GM12878 (cell line): ENCODE data around the gene PPFIBP1. TPM values are rescaled to one million over a fixed set of nuclear protein-coding genes. Genes with fewer than 3 reads are reported as not detected.

ENCODE experiments used
- ATAC-seq: fragments of 200-7000 bp; cut with Tn5 transposase; 3 replicates; pipeline ENCODE4 v1.9.1; 2020; ENCODE audit warnings: mild to moderate bottlenecking, moderate library complexity
- BruUV-seq: library from RNA; stranded (reverse); fragments of 400-500 nt; replicated peaks from 2 replicates; lab custom pipeline; 2021; lab: Mats Ljungman, UMichigan
- CTCF ChIA-PET: fragments of 300-600 bp; sonication (Branson Sonifier 250); formaldehyde crosslinking; extraction: SDS; loops from one replicate; lab custom pipeline; 2021; ENCODE audit warnings: inconsistent platforms; lab: Yijun Ruan, JAX
- POLR2A ChIA-PET: fragments of 350-600 bp; formaldehyde crosslinking; extraction: SDS; loops from one replicate; lab custom pipeline; 2021; ENCODE audit warnings: inconsistent platforms; lab: Charles Lee
- RAD21 ChIA-PET: fragments of 300-600 bp; sonication (Branson Sonifier 250); formaldehyde crosslinking; loops from one replicate; lab custom pipeline; 2023; ENCODE audit warnings: antibody characterized with exemption; ENCODE audit not compliant: unreplicated experiment; lab: Charles Lee
- SMC1A ChIA-PET: fragments of 300-600 bp; sonication (Branson Sonifier 250); formaldehyde crosslinking; loops from one replicate; lab custom pipeline; 2023; ENCODE audit not compliant: unreplicated experiment, uncharacterized antibody; lab: Charles Lee
- DNase-seq: peaks from one replicate; pipeline ENCODE4 v3.0.0-alpha.2; 2011; ENCODE audit warnings: low read depth, low spot score
- FAIRE-seq: peaks from 3 replicates; lab custom pipeline; 2011; peaks lifted over from hg19 to GRCh38; lab: Jason Lieb, UNC
- H2AFZ ChIP-seq: 2 replicates; pipeline ENCODE4 v1.6.0; 2011; ENCODE audit warnings: low read depth, low read length, control low read depth; ENCODE audit not compliant: control insufficient read depth
- H3K27ac ChIP-seq: 2 replicates; pipeline ENCODE4 v1.5.1; 2011; ENCODE audit warnings: control low read depth; ENCODE audit not compliant: control insufficient read depth, insufficient read depth
- H3K27me3 ChIP-seq, 2 experiments: replicated peaks in 1 of 2; 2 replicates each; pipeline versions ENCODE4 v1.6.0 to v1.6.1; 2011; ENCODE audit warnings: low read length in 1 of 2; ENCODE audit not compliant: control insufficient read depth in 2 of 2, insufficient read depth in 2 of 2
- H3K36me3 ChIP-seq, 2 experiments: 2 replicates each; pipeline ENCODE4 v1.5.1; 2011; ENCODE audit warnings: low read length in 1 of 2; ENCODE audit not compliant: control insufficient read depth in 2 of 2, insufficient read depth in 2 of 2
- H3K4me1 ChIP-seq: 2 replicates; pipeline ENCODE4 v1.6.1; 2011; ENCODE audit warnings: mild to moderate bottlenecking, low read length, moderate library complexity, mixed read lengths; ENCODE audit not compliant: control insufficient read depth, insufficient read depth
- H3K4me2 ChIP-seq: 2 replicates; pipeline ENCODE4 v1.6.0; 2011; ENCODE audit warnings: control low read depth; ENCODE audit not compliant: control insufficient read depth, insufficient read depth
- H3K4me3 ChIP-seq: fragments of 200-600 bp; sonication (generic); 2 replicates; pipeline ENCODE4 v1.5.1; 2016
- H3K79me2 ChIP-seq: 2 replicates; pipeline ENCODE4 v1.6.0; 2011; ENCODE audit warnings: low read length; ENCODE audit not compliant: control insufficient read depth, insufficient read depth
- H3K9ac ChIP-seq: 2 replicates; pipeline ENCODE4 v1.8.0; 2011; ENCODE audit warnings: low read length, control low read depth, mixed read lengths; ENCODE audit not compliant: control insufficient read depth, insufficient read depth
- H3K9me3 ChIP-seq: replicated peaks from 3 replicates; pipeline ENCODE4 v1.5.1; 2011; ENCODE audit warnings: mild to moderate bottlenecking, low read length; ENCODE audit not compliant: control insufficient read depth, insufficient read depth
- H4K20me1 ChIP-seq: 2 replicates; pipeline ENCODE4 v1.6.0; 2011; ENCODE audit not compliant: control insufficient read depth, insufficient read depth
- CEBPZ ChIP-seq: fragments of 150-350 bp; IDR thresholded peaks from 2 replicates; pipeline ENCODE4 v1.6.1; 2016; ENCODE audit warnings: low read depth, low read length
- CHD1 ChIP-seq: IDR thresholded peaks from 2 replicates; pipeline ENCODE4 v1.6.1; 2012; ENCODE audit warnings: low read depth, low read length, improper control_type of control experiment
- HSF1 ChIP-seq: fragments of 150-350 bp; IDR thresholded peaks from 2 replicates; pipeline ENCODE4 v1.6.1; 2014; ENCODE audit warnings: mild to moderate bottlenecking, low read depth, low read length
- IRF3 ChIP-seq: fragments of 450-650 bp; IDR thresholded peaks from 2 replicates; pipeline ENCODE4 v1.6.1; 2014; ENCODE audit warnings: mild to moderate bottlenecking
- JUND ChIP-seq: IDR thresholded peaks from 2 replicates; pipeline ENCODE4 v1.6.1; 2012; ENCODE audit warnings: low read depth, mild to moderate bottlenecking, low read length, improper control_type of control experiment, moderate library complexity
- MAX ChIP-seq: IDR thresholded peaks from 2 replicates; pipeline ENCODE4 v1.6.1; 2012; ENCODE audit warnings: low read depth, low read length, improper control_type of control experiment
- MYC ChIP-seq: IDR thresholded peaks from 2 replicates; pipeline ENCODE4 v1.6.1; 2011; ENCODE audit warnings: mild to moderate bottlenecking, low read length, moderate library complexity, inconsistent platforms; ENCODE audit not compliant: insufficient read depth, insufficient replicate concordance, insufficient read length, severe bottlenecking
- PAX5 ChIP-seq: IDR thresholded peaks from 2 replicates; pipeline ENCODE4 v1.6.1; 2011; ENCODE audit warnings: low read depth, low read length, borderline replicate concordance
- POLR2AphosphoS2 ChIP-seq: IDR thresholded peaks from 2 replicates; pipeline ENCODE4 v1.6.1; 2011; ENCODE audit warnings: low read depth, mild to moderate bottlenecking, low read length, improper control_type of control experiment, moderate library complexity
- RELA ChIP-seq: fragments of 450-650 bp; IDR thresholded peaks from 2 replicates; pipeline ENCODE4 v1.8.0; 2014; ENCODE audit warnings: borderline replicate concordance; ENCODE audit not compliant: partially characterized antibody
- SPI1 ChIP-seq: IDR thresholded peaks from 2 replicates; pipeline ENCODE4 v1.6.1; 2011; ENCODE audit warnings: low read depth, mild to moderate bottlenecking, low read length, moderate library complexity, borderline replicate concordance; ENCODE audit not compliant: insufficient read depth
- TCF12 ChIP-seq: IDR thresholded peaks from 2 replicates; pipeline ENCODE4 v1.6.1; 2011; ENCODE audit warnings: low read depth, mild to moderate bottlenecking, low read length
- TCF7 ChIP-seq: IDR thresholded peaks from 2 replicates; pipeline ENCODE4 v1.6.1; 2014; ENCODE audit warnings: antibody characterized with exemption, borderline replicate concordance
- ZBTB4 ChIP-seq: fragments of 450-650 bp; formaldehyde crosslinking; IDR thresholded peaks from 2 replicates; pipeline ENCODE4 v1.4.0; 2022; ENCODE audit warnings: mild to moderate bottlenecking, moderate library complexity
- WGBS: methylation state at CpG from one replicate; pipeline ENCODE4 v1.1.6; 2016; ENCODE audit warnings: low lambda C conversion rate; ENCODE audit not compliant: insufficient replicate concordance, insufficient coverage; ENCODE audit errors: missing lambda C conversion rate; 5-methylcytosine and 5-hydroxymethylcytosine counted together
- in situ Hi-C: fragments of 300-500 bp; cut with MboI; formaldehyde crosslinking; loops from 9 replicates; pipeline ENCODE4 v1.14.3; 2018; ENCODE audit warnings: mixed read lengths
- intact Hi-C: fragments of 100-400 bp; cut with micrococcal nuclease; formaldehyde crosslinking; loops from one replicate; pipeline ENCODE4 v1.14.2; 2022; ENCODE audit not compliant: unreplicated experiment
- polyA plus RNA-seq, 11 experiments: library from polyadenylated mRNA; depleted of rRNA in 4 of 11; unstranded in 6 of 11; stranded (reverse) in 5 of 11; fragments of >200 nt; fragmentation: Nextera tagmentation in 4 of 11; fragmentation: Illumina TruSeq in 1 of 11; extraction: Ambion mirVana in 4 of 11; extraction: Trizol in 1 of 11; gene quantifications; 1 replicate in 1 of 11; 2 replicates in 10 of 11; pipeline versions ENCODE4 v1.2.1 to v1.2.3, GENCODE V29; 2011 to 2016; ENCODE audit warnings: inconsistent platforms in 2 of 11, missing spikeins in 2 of 11, low read depth in 1 of 11
- total RNA-seq, 4 experiments: library from RNA; depleted of rRNA in 3 of 4; stranded (reverse); fragments of >200 nt in 3 of 4; fragmentation: Illumina TruSeq in 1 of 4; extraction: Trizol in 1 of 4; gene quantifications; 2 replicates each; pipeline versions ENCODE4 v1.2.1 to v1.2.3, GENCODE V29; 2013 to 2021

Gene PPFIBP1
- total and polyA plus RNA-seq, 10 of the 15 experiments (the other 5 are each of a cell fraction or from before 2014, with no cell fraction given), result 0.47 to 7.8 (median 3.6) TPM

GRCh38 chr12:27705263-27705662, 181.3 kb downstream of the PPFIBP1 start:
- Histone ChIP-seq H3K4me2 (no peak overlapping the region), H3K27ac (no peak overlapping the region), H3K9me3 (no peaks in the 10 kb centered on the region), H3K4me1 (no peaks in the 10 kb centered on the region), H3K79me2 (no peaks in the 10 kb centered on the region), H2AFZ (no peak overlapping the region), H3K4me3 (no peak overlapping the region), H3K9ac (no peak overlapping the region), H3K27me3 (no peaks in the 10 kb centered on the region), H4K20me1 (no peaks in the 10 kb centered on the region), H3K36me3 (no peaks in the 10 kb centered on the region)
- no TSS peak for BruUV-seq
- SMC1A ChIA-PET, result interaction anchor here (1.1 kb wide), 1 partner anchor 46 kb away, joined by 3 read pairs; no protein-coding TSS in a partner anchor
- RAD21 ChIA-PET, result no interaction called here
- in situ Hi-C loops, result no loop called here
- 75% methylated on average over 8 of the region's 8 CpGs for WGBS
- CTCF ChIA-PET, result interaction anchor here (0.7 to 2.1 kb wide), 5 partner anchors 52 to 281 kb away, joined by 4 to 6 read pairs (median 5); no protein-coding TSS in a partner anchor
- ATAC-seq (no peak), FAIRE-seq (no peak), DNase-seq (no peak)
- POLR2A ChIA-PET, result no interaction called here
- intact Hi-C loops, result no loop called here
- TF ChIP-seq POLR2AphosphoS2 (no peak), PAX5 (no peak), MAX (no peak), JUND (no peak), CEBPZ (no peak), IRF3 (no peak), HSF1 (no peak), MYC (no peak), ZBTB4 (no peak), RELA (no peak), SPI1 (no peak), TCF12 (no peak), CHD1 (no peak), TCF7 (no peak)
